Stimulated activated CD4-positive, alpha-beta T cell treated with anti-CD3 and anti-CD28 coated beads, Interleukin-12 subunit alpha, Interleukin-12 subunit beta, amount 100 ng/mL, for 48 hours (primary cell): ENCODE measurements around the gene NAA20.
A peak's percentile ranks its signal among the peaks of the same experiment; 100 is the strongest.

Experiments used
- DNase-seq, 3 donors: peaks; one replicate each; pipeline ENCODE4 v3.0.0-alpha.2; 2020; ENCODE audit warnings: low read depth in 2 of 3, low spot score in 1 of 3

The NAA20 gene

GRCh38 chr20:20017001-20017843 lies at the start of gene NAA20:
Gene NAA20, plus strand, starts transcription at chr20:20017362. Its CDS starts 35 bp downstream, at chr20:20017397.
- peak; percentile 86 to 89 (median 88) for DNase-seq

- DNase-seq, result no peak
These were observed 49.7 kb upstream of the NAA20 start for GRCh38 chr20:19967445-19967844.

- DNase-seq, result no peak
These were observed 49.1 kb upstream of the NAA20 start for GRCh38 chr20:19968028-19968427.

- no peak for DNase-seq
These were observed 48.6 kb upstream of the NAA20 start for GRCh38 chr20:19968466-19969073.

GRCh38 chr20:19969106-19969505 lies 48.1 kb upstream of the NAA20 start:
- no peak for DNase-seq

- DNase-seq, result no peak
These were observed 47.5 kb upstream of the NAA20 start for GRCh38 chr20:19969507-19970255.

- DNase-seq, result no peak
These were observed 46.9 kb upstream of the NAA20 start for GRCh38 chr20:19970256-19970765.

GRCh38 chr20:19971116-19971515 lies 46.0 kb upstream of the NAA20 start:
- no peak for DNase-seq

GRCh38 chr20:19973961-19974629 lies 43.1 kb upstream of the NAA20 start:
- no peak for DNase-seq

- no peak for DNase-seq
These were observed 42.3 kb upstream of the NAA20 start for GRCh38 chr20:19974630-19975435.

GRCh38 chr20:19975436-19975799 lies 41.7 kb upstream of the NAA20 start:
- no peak for DNase-seq

GRCh38 chr20:19975901-19976300 lies 41.3 kb upstream of the NAA20 start:
- DNase-seq, result no peak

- DNase-seq, result no peak
These were observed 40.4 kb upstream of the NAA20 start for GRCh38 chr20:19976595-19977372.

- no peak for DNase-seq
These were observed 39.8 kb upstream of the NAA20 start for GRCh38 chr20:19977373-19977770.

GRCh38 chr20:19978511-19979210 lies 38.5 kb upstream of the NAA20 start:
- no peak for DNase-seq

GRCh38 chr20:19981031-19981451 lies 36.1 kb upstream of the NAA20 start:
- DNase-seq, result no peak

- DNase-seq, result no peak
These were observed 30.7 kb upstream of the NAA20 start for GRCh38 chr20:19986419-19986818.

GRCh38 chr20:19987046-19987445 lies 30.1 kb upstream of the NAA20 start:
- no peak for DNase-seq

GRCh38 chr20:19990850-19991249 lies 26.3 kb upstream of the NAA20 start:
- DNase-seq, result no peak
